ENCODE results near the gene RRP8.

- TF ChIP-seq POLR2AphosphoS5 (IDR thresholded peaks at IDR 0.05; ENCODE audit: borderline replicate concordance, low read depth, low read length): no peak
- no peak for TF ChIP-seq EZH2 (IDR thresholded peaks at IDR 0.05)
- no peak for TF ChIP-seq FOXP2 (optimal IDR thresholded peaks at IDR 0.05; ENCODE audit: control extremely low read depth, extremely low read length, insufficient read depth)
These were observed 31.2 kb downstream of the RRP8 start for GRCh38 chr11:6572215-6572614.
